PC-3 (cell line): Measurements from ENCODE around the gene RERE. TPM values are rescaled to one million over a fixed set of nuclear protein-coding genes. Genes with fewer than 3 reads are reported as not detected.

Experiments
- ATAC-seq: fragments of 200-7000 bp; cut with Tn5 transposase; 2 replicates; pipeline ENCODE4 v1.9.1; 2020; ENCODE audit warnings: mild to moderate bottlenecking, moderate library complexity
- BruUV-seq: library from RNA; stranded (reverse); fragments of 400-500 nt; replicated peaks from 2 replicates; lab custom pipeline; 2021; lab: Mats Ljungman, UMichigan
- CTCF ChIA-PET: fragments of 300-600 bp; sonication (Branson Sonifier 250); formaldehyde crosslinking; loops from one replicate; lab custom pipeline; 2022; ENCODE audit warnings: antibody characterized with exemption; lab: Charles Lee
- POLR2A ChIA-PET: fragments of 300-600 bp; sonication (Branson Sonifier 250); formaldehyde crosslinking; loops from one replicate; lab custom pipeline; 2022; ENCODE audit warnings: antibody characterized with exemption; ENCODE audit not compliant: unreplicated experiment; lab: Charles Lee
- DNase-seq: peaks from one replicate; pipeline ENCODE4 v3.0.0-alpha.2; 2015
- H2AFZ ChIP-seq: fragments of 300-600 bp; sonication (generic); 2 replicates; pipeline ENCODE4 v1.6.0; 2016; ENCODE audit warnings: antibody characterized with exemption, low read length
- H3F3A ChIP-seq: fragments of 300-600 bp; sonication (generic); one replicate; pipeline ENCODE4 v1.6.0; 2017; ENCODE audit warnings: antibody characterized with exemption, low read length, control low read depth, mild to moderate bottlenecking; ENCODE audit not compliant: unreplicated experiment
- H3K27ac ChIP-seq: fragments of 300-600 bp; sonication (generic); 2 replicates; pipeline ENCODE4 v1.5.1; 2016; ENCODE audit warnings: mild to moderate bottlenecking, low read length
- H3K27me3 ChIP-seq: fragments of 300-600 bp; sonication (generic); 2 replicates; pipeline ENCODE4 v1.6.1; 2016; ENCODE audit warnings: low read length, mixed read lengths
- H3K36me3 ChIP-seq: fragments of 300-600 bp; sonication (generic); 2 replicates; pipeline ENCODE4 v1.6.1; 2016; ENCODE audit warnings: low read depth, mixed run types, low read length, mixed read lengths
- H3K4me1 ChIP-seq: fragments of 300-600 bp; sonication (generic); 2 replicates; pipeline ENCODE4 v1.5.1; 2016; ENCODE audit warnings: low read length; ENCODE audit not compliant: insufficient read depth
- H3K4me2 ChIP-seq: fragments of 300-600 bp; sonication (generic); 2 replicates; pipeline ENCODE4 v1.6.0; 2016; ENCODE audit warnings: low read length
- H3K4me3 ChIP-seq: fragments of 300-600 bp; sonication (generic); 2 replicates; pipeline ENCODE4 v1.5.1; 2016; ENCODE audit warnings: mild to moderate bottlenecking, low read length, mixed read lengths
- H3K79me2 ChIP-seq: fragments of 300-600 bp; sonication (generic); 2 replicates; pipeline ENCODE4 v1.6.1; 2017; ENCODE audit warnings: low read length, mixed read lengths
- H3K9ac ChIP-seq: fragments of 300-600 bp; sonication (generic); 2 replicates; pipeline ENCODE4 v1.6.0; 2016; ENCODE audit warnings: mild to moderate bottlenecking, low read length
- H3K9me2 ChIP-seq: fragments of 300-600 bp; sonication (generic); replicated peaks from 2 replicates; pipeline ENCODE4 v1.6.1; 2016; ENCODE audit warnings: mixed run types, low read length, mixed read lengths
- H3K9me3 ChIP-seq: fragments of 300-600 bp; sonication (generic); 2 replicates; pipeline ENCODE4 v1.6.1; 2016; ENCODE audit warnings: low read length, mixed read lengths
- H4K20me1 ChIP-seq: fragments of 300-600 bp; sonication (generic); 2 replicates; pipeline ENCODE4 v1.6.1; 2016; ENCODE audit warnings: low read length, mixed read lengths
- CTCF ChIP-seq: fragments of 300-600 bp; sonication (generic); conservative IDR thresholded peaks from 2 replicates; pipeline ENCODE4 v1.5.1; 2017; ENCODE audit warnings: antibody characterized with exemption, low read depth, mild to moderate bottlenecking, low read length
- EZH2 ChIP-seq: fragments of 300-600 bp; sonication (generic); IDR thresholded peaks from one replicate; pipeline ENCODE4 v1.6.1; 2017; ENCODE audit warnings: antibody characterized with exemption, mild to moderate bottlenecking, low read length; ENCODE audit not compliant: unreplicated experiment
- EZH2phosphoT487 ChIP-seq: fragments of 300-600 bp; sonication (generic); IDR thresholded peaks from 2 replicates; pipeline ENCODE4 v1.6.1; 2018; ENCODE audit warnings: mild to moderate bottlenecking, antibody characterized with exemption, low read length, borderline replicate concordance
- intact Hi-C: fragments of 100-400 bp; cut with micrococcal nuclease; formaldehyde crosslinking; loops from 2 replicates; pipeline ENCODE4 v1.9.0; 2023
- total RNA-seq: library from RNA; depleted of rRNA; stranded (reverse); fragments of >200 nt; gene quantifications from 2 replicates; pipeline ENCODE4 v1.2.3, GENCODE V29; 2014

Gene RERE
- total RNA-seq, 1 experiment from 2014 or later = 24.2 TPM

GRCh38 chr1:8337776-8338525, 479.5 kb downstream of the RERE start:
- H3K4me2 ChIP-seq = no peak overlapping the region
- no TSS peak for BruUV-seq
- H3K9me2 ChIP-seq = no peaks in the 10 kb centered on the region
- no peak overlapping the region for H3K9ac ChIP-seq
- H3K79me2 ChIP-seq = no peaks in the 10 kb centered on the region
- peaks cover 2% of the 10 kb centered on the region for H3K4me1 ChIP-seq
- no peak overlapping the region for H2AFZ ChIP-seq
- no peaks in the 10 kb centered on the region for H3K27me3 ChIP-seq
- DNase-seq = no peak
- no peaks in the 10 kb centered on the region for H3K9me3 ChIP-seq
- no peaks in the 10 kb centered on the region for H4K20me1 ChIP-seq
- ATAC-seq = no peak
- no peaks in the 10 kb centered on the region for H3F3A ChIP-seq
- no peaks in the 10 kb centered on the region for H3K36me3 ChIP-seq
- no peak overlapping the region for H3K27ac ChIP-seq
- ChIA-PET POLR2A (no interaction called here), CTCF (interaction anchor here (0.6 kb wide), 1 partner anchor 1279 kb away, joined by 3 read pairs; no protein-coding TSS in a partner anchor)
- intact Hi-C loops = no loop called here
- no peak overlapping the region for H3K4me3 ChIP-seq
- TF ChIP-seq EZH2phosphoT487 (no peak), EZH2 (no peak), CTCF (no peak)

GRCh38 chr1:8335246-8335645, 482.2 kb downstream of the RERE start:
- ATAC-seq (no peak), DNase-seq (no peak)
- H3K9me2 ChIP-seq = no peaks in the 10 kb centered on the region
- no peaks in the 10 kb centered on the region for H3K9me3 ChIP-seq
- no peak overlapping the region for H3K4me2 ChIP-seq
- H4K20me1 ChIP-seq = no peaks in the 10 kb centered on the region
- no peaks in the 10 kb centered on the region for H3K4me1 ChIP-seq
- CTCF ChIA-PET = no interaction called here
- intact Hi-C loops = no loop called here
- no peak overlapping the region for H3K4me3 ChIP-seq
- TF ChIP-seq EZH2 (no peak), CTCF (no peak), EZH2phosphoT487 (no peak)
- no peak overlapping the region for H3K9ac ChIP-seq
- POLR2A ChIA-PET = no interaction called here
- no peaks in the 10 kb centered on the region for H3K27me3 ChIP-seq
- no peak overlapping the region for H3K27ac ChIP-seq
- BruUV-seq = no TSS peak
- H3F3A ChIP-seq = no peaks in the 10 kb centered on the region
- no peaks in the 10 kb centered on the region for H3K79me2 ChIP-seq
- no peaks in the 10 kb centered on the region for H3K36me3 ChIP-seq
- no peak overlapping the region for H2AFZ ChIP-seq

GRCh38 chr1:8334106-8334851, 483.2 kb downstream of the RERE start:
- TF ChIP-seq CTCF (no peak), EZH2phosphoT487 (no peak), EZH2 (no peak)
- no peak overlapping the region for H3K4me2 ChIP-seq
- no peak for ATAC-seq
- H3F3A ChIP-seq = no peaks in the 10 kb centered on the region
- BruUV-seq = no TSS peak
- intact Hi-C loops = no loop called here
- CTCF ChIA-PET = interaction anchor here (0.6 kb wide), 1 partner anchor 359 kb away, joined by 3 read pairs; no protein-coding TSS in a partner anchor
- H3K27me3 ChIP-seq = no peaks in the 10 kb centered on the region
- H3K36me3 ChIP-seq = no peaks in the 10 kb centered on the region
- no peaks in the 10 kb centered on the region for H3K4me1 ChIP-seq
- no peak overlapping the region for H2AFZ ChIP-seq
- H3K9me3 ChIP-seq = no peaks in the 10 kb centered on the region
- no peaks in the 10 kb centered on the region for H3K9me2 ChIP-seq
- no peak overlapping the region for H3K4me3 ChIP-seq
- no peaks in the 10 kb centered on the region for H3K79me2 ChIP-seq
- POLR2A ChIA-PET = no interaction called here
- DNase-seq = no peak
- H3K9ac ChIP-seq = no peak overlapping the region
- no peak overlapping the region for H3K27ac ChIP-seq
- no peaks in the 10 kb centered on the region for H4K20me1 ChIP-seq
